ENCODE results near the gene C1QC.

C1QC gene

DNA sequence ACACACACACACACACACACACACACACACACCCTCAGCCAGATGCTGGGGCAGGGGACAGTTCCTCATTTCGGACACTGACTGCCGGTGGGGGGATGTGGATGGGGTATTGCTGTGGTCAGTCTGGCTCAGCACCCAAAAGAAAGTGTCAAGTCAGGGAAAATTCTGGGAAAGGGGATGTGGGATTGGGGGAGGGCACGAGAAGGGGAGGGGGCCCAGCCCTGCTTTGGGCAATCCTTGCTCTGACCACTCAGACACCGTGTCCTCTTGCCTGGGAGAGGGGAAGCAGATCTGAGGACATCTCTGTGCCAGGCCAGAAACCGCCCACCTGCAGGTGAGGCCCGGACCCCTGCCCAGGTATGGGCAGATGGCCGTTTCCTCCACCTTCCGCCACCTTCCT lies at the start of gene C1QC:
Gene C1QC, plus strand, starts transcription at position 253 of the 400 bp plus-strand sequence. CDS start 391 bp downstream, outside the sequence.
- DNase-seq (ENCODE audit: low spot score): no peak

DNA sequence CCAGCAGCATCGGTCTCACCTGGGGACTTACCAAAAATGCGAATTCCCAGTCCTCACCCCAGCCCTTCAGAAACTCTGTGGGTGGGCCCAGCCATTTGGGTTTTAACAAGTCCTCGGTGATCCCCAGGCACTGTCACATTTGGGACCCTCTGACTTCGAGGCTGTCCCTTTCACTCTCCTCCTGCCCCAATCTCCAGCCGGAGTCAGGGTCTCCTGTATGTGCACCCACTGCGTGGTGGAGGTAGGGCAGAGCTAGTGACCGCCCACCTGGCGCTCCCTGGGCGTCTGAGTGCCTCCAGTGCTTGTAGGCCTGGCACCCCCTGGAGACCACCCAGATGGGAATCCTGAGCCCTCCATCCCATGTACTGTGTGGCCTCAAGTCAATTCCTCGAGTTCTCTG lies 49.0 kb upstream of the C1QC start:
- DNase-seq (ENCODE audit: low spot score): no peak

DNA sequence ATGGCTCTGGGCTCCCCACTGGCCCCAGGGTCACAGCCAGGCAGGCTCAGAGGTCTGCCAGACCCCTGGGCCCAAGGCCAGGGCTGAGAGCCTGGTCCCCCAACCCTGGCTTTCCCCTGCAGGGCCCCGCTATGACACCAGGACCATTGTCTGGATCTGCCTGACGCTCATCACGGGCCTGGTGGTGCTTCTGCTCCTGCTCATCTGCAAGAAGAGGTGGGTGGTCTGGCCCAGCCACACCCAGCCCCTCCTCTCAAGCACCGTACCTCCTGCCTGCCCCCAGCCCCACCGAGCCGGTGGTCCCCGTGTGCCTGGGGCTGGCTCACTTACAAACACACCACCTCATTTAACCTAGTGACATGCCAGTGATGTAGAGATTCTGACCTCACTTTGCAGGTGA lies 48.3 kb upstream of the C1QC start:
- DNase-seq (ENCODE audit: low spot score): no peak

DNA sequence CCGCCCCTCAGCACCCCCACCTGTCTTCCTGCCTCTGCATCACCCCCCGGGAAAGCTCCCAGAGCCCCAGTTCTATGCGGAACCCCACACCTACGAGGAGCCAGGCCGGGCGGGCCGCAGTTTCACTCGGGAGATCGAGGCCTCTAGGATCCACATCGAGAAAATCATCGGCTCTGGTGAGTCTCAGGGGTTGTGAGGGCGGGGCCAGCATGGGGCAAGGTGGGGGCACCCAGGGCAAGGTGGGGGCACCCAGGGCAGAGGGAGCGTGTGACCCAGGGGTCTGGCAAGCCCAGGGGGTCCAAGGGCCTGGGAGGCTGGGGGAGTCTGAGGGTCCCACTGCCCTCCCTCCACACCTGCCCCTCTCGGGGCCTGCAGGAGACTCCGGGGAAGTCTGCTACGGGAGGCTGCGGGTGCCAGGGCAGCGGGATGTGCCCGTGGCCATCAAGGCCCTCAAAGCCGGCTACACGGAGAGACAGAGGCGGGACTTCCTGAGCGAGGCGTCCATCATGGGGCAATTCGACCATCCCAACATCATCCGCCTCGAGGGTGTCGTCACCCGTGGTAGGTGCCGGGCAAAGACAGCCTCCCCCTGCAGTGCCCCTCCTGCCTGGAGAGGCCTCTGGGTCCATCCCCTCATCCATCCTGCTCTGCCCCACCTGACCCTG lies 46.0 kb upstream of the C1QC start:
- DNase-seq (ENCODE audit: low spot score): no peak

DNA sequence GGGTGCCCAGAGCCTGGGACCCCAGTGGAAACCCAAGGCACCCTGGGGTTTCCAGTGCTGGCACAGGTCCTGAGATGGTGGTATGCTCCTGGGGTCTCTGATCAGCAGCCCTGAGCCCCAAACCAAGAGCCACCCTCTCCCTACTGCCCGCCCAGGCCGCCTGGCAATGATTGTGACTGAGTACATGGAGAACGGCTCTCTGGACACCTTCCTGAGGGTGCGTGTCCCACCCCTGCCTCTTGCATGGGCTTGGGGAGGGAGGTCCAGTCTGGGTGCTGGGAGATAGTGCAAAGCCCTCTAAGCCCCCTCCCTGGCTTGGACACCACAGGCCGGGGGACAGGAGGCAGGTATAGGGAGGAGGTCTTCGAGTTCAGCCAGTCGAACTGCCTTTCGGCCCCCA lies 45.4 kb upstream of the C1QC start:
- no peak for DNase-seq (ENCODE audit: low spot score)

DNA sequence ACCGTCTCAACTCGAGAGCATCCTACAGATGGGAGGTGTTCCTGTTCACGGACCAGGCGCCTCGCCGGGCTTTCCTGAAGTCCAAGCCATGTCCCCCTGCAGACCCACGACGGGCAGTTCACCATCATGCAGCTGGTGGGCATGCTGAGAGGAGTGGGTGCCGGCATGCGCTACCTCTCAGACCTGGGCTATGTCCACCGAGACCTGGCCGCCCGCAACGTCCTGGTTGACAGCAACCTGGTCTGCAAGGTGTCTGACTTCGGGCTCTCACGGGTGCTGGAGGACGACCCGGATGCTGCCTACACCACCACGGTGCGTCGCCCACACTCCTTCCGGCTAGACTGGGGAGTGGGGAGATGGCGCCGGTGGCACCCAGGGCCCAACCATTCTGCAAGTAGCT lies 44.7 kb upstream of the C1QC start:
- no peak for DNase-seq (ENCODE audit: low spot score)

DNA sequence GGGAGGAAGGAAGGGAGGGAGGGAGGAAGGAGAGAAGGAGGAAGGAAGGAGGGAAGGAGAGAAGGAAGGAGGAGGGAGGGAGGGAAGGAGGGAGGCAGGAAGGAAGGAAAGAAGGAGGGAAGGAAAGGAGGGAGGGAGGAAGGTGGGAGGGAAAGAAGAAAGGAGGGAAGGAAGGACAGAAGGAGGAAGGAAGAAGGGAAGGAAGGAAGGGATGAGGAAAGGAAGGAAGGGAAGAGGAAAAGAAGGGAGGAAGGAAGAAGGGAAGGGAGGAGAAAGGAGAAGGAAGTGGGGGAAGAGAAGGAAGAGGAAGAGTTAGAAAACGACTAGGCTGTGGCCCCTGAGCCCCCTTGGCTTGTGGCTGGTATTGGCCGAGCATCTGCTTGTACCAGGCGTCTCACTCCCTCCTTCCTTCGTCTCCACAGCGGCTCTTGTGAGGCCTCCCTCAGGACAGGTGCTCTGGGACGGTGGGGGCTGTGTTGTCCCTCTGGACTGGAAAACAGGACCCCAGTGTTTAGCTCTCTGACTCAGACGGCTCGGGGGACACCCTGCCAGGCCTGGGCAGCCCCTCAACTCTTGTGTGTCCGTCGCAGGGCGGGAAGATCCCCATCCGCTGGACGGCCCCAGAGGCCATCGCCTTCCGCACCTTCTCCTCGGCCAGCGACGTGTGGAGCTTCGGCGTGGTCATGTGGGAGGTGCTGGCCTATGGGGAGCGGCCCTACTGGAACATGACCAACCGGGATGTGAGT lies 43.2 kb upstream of the C1QC start:
- no peak for DNase-seq (ENCODE audit: low spot score)

DNA sequence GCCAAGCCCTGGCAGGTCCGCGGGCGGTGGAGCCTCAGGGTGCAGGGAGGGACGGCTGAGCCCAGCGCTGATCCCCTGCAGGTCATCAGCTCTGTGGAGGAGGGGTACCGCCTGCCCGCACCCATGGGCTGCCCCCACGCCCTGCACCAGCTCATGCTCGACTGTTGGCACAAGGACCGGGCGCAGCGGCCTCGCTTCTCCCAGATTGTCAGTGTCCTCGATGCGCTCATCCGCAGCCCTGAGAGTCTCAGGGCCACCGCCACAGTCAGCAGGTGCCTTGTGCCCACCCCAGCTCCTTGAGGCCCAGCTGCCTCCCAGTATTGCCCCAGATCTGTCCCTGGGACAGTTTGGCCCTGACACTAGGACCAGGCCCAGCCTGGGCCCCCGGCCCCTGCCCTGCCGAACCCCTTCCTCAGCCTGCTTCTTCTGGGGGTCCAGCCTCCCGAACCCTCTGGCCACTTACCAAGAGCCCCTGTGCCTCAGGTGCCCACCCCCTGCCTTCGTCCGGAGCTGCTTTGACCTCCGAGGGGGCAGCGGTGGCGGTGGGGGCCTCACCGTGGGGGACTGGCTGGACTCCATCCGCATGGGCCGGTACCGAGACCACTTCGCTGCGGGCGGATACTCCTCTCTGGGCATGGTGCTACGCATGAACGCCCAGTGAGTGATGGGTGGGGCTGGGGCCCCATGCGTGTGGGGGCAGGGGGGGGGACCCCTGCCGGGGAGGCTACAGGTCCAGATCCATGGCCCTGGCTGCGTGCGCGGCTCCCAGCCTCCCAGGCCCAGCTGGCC lies 42.4 kb upstream of the C1QC start:
- DNase-seq (ENCODE audit: low spot score): no peak

DNA sequence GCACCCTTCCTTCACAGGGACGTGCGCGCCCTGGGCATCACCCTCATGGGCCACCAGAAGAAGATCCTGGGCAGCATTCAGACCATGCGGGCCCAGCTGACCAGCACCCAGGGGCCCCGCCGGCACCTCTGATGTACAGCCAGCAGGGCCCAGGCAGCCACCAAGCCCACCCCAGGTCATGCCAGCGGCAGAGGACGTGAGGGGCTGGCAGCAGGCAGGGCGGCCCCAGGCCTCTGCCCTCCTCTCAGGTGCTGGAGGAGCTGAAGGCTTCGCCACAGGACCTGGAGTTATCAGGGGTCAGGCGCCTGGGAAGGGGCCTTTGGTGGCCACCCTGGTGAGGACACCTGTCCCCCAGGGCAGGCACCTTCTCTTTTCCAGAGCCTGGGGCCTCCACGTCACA lies 41.8 kb upstream of the C1QC start:
- DNase-seq (ENCODE audit: low spot score): no peak

DNA sequence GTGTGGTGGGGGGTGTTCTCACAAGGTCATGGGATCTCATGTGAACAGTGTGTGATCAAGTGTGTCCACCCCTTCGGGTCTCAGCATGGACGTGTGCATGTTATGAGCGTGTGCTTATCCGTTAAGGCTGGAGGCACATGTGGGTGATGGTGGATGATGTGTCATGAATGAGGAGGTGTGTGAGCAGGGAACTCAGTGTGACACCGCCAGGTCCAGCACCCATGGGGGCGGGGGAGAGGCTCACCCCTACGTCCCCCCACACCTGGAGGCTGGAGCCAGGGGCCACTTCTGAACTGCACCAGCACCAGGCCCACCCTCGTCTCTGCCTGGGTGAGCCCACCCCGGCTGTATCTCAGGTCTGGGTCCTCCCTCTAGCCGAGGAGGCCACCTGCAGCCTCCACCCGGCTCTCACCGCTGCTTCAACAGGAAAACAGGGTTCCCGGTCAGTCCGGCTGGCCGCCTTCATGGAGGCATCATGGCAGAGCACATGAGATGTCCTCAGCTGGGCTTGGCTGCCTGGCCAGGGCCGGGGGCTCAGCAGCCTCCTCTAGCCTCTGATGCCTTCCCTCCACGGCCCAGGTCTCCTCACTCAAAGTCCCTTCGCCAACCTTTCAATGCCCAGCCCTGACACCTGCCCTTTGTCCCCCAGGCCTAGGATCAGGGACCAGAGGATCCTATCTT lies 41.2 kb upstream of the C1QC start:
- DNase-seq (ENCODE audit: low spot score): no peak

DNA sequence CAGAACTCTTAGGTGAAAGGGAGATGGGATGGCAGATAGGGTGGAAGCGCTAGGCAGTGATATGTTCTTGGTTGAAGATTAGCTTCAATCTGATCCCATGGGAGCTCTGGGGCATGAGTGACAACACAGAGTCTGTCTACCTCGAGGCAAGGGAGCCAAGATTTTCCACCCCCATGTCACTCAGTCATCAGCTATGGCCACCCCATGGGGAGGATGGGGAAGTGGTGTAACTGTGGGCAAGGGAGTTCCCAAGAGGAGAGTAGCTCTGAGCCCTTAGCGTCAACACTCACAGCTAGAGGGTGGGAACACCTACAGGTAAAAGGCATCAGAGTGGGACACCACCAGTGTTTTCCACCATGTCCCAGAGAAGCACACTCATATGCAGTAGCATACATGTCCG lies 37.3 kb upstream of the C1QC start:
- no peak for DNase-seq (ENCODE audit: low spot score)

DNA sequence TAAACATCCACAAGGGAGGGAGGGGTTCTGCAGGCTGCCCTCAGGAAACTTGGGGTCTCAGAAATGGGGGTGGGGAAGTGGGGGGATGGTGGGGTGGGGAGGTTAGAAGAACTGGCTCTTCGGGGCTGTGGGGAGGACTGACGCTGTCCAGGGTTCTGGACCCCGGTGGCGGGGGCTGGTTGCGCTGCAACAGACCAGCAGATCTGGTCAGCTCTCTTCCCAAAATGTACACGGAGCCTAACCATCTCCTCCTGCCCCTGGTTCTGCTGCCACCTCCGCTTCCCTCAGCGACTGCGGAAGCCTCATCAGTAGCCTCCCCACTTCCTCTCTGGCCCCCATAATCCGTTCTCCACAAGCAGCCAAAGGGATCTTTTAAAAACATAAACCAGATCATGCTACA lies 36.3 kb upstream of the C1QC start:
- DNase-seq (ENCODE audit: low spot score): no peak

DNA sequence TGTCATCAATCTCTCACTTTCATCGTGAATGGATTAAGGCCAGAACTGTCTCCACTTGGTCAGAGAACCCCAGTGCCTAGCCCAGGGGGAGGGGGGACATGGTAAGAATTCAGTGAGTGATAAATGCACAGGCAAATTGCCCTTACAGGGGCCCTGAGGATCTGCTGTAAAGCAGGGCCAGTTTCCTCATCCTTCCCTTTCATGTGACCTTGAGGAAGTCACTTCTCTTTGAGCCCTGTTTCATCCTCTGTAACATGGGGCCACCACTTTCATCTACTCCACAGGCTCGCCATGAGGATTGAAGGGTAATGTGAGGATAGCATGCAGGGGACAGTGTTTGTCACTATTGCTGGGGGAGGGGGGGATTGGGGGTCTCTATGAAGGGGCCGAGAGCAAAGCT lies 35.1 kb upstream of the C1QC start:
- no peak for DNase-seq (ENCODE audit: low spot score)

DNA sequence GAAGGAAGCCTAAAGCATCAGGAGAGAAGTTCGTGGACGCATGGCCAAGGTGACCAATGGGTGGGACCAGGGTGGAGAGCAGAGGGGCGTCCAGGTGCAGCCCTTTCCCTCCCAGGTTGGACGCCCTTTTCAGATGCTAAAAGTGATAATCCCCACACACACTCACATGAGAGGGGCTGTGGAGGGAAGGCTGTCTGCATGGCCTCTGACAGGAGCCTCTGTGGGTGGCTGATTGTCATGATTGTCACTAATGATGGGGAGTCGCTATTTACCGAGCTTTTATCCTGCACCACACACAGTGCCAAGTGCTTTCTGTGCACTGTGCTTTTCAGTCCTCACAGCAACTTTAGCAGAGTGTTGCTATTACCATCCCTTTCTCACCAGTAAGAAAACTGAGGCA lies 34.1 kb upstream of the C1QC start:
- DNase-seq (ENCODE audit: low spot score): no peak

DNA sequence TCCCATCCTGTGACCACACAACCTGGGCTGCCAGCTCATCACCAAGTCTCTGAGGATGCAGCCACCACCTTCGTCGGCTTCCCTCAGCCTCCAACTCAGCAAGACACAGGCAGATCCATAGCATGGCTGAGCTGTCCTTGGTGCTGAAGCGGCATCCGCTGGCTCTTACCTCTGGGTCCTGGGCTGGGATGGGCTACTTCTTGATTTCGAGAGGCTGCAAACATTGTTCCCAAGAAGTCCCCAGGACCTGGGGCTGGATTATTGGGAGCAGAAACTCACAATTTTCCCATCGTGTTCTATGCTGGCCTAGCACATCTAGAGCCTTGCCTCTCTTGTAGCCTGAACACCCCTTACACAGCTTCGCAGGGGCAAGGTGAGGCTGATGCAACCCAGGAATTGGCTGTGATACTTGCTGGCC lies 31.9 kb upstream of the C1QC start:
- DNase-seq (ENCODE audit: low spot score): peak; percentile 76

DNA sequence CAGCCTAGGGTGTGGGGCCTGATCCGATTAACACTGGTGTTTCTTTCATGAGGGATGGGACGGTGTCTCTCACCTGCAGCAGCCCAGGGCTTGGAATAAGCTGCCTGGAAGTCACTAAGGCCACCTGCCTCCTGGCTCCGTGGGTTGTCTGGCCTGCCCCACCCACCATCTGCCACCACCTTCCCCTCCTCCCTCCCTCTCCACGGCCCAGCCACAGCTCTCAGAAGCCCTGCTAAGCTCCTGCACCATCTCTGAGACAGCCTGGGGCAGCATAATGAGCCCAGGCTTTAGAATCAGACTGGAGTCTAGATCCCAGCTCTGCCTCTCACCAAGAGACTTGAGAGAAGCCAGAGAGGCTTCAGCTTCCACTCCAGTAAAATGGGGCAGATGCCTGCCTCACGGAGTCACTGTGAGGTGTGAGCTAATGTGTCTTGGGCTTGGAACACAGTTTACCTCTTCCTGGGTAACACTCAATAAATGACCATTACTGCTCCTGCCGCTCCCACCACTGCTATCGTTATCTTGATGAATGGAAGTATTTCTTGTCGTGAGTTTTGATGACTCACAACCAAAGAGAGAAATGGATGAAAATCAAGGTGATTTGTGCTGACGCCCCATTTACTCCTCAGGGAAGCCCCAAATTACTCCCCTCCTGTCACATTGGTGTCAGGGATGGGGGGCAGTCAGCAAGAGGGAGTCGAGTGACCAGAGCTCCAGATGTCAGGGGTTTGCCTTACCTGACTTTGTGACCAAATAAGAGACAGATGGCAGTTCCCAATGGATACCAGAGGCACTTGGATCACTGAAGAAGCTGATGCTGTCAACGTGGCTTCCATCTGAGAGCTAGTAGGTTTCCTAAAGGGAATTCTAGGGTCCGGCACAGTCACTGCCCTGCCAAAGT lies 30.5 kb upstream of the C1QC start:
- DNase-seq (ENCODE audit: low spot score): no peak

DNA sequence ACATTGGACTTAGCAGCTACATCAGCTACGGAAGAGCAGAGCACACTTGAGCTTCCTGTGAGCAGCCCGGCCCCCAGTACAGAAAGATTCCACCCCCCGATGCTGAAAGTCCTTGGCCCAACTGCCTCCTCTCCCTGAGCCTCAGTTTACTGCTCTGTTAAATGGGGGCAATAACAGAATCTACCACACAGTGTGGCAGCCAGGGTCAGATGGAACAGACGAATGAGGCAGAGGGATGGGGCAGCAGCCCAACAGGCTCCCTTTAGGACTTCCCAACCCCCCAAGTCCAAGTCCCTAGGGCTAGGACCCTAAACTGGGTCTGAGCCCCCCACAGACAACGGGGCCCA lies 29.9 kb upstream of the C1QC start:
- DNase-seq (ENCODE audit: low spot score): no peak

DNA sequence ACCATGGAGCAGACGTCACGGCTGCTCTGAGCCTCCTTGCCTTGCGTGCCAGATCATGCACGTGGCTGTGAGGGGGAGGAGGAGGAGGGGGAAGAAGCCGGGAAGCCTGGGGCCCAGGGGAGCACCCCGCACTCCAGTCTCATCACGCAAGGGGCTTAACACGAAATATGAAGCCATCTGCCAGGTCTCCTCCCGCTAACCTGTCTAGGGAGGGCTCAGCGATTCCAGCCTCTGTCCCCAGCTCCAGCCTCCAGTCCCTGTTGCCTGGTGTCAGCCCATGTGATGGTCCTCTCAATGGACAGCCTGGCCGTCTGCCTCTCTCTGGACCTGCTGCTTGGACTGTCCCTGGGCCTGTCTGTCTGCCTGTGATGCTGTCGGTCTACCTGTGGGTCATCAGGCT lies 29.5 kb upstream of the C1QC start:
- DNase-seq (ENCODE audit: low spot score): no peak

DNA sequence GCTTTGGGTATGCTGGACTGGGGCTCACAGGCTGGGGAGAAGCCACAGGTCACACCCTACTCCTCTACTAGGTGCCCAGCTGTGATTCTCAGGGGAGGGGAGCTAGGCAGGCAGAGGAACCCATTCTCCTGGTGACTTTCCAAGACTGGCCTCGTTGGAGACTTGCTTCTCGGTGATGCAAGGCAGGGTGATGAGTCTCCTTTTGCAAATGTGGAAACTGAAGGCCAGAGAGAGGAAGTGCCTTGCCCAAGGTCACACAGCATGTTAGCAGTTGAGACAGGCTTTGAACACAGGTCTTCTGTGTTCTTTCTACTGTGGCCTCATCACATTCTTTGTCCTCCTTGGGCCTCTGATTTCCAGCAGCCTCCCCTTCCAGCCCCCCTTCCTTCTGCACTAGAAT lies 27.5 kb upstream of the C1QC start:
- no peak for DNase-seq (ENCODE audit: low spot score)

DNA sequence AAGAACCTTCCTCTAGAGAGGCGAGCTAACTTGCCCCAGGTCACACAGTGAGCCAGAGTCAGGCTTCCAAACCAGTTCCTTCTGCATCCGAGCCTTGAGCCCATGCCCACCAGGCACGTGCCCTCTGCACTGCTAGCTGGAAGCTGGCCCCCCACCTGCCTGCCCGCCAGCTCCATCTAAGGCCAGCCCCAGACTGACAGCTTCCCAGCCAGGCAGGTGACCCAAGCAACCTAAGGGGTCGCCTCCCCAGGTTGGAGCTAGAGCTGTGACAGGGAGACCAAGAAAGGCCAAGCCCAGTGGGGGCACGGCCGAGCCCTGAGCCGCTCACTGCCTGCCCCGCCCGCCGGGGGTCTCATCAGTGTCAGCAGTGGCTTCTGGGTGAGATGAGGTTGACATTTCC lies 26.9 kb upstream of the C1QC start:
- no peak for DNase-seq (ENCODE audit: low spot score)

DNA sequence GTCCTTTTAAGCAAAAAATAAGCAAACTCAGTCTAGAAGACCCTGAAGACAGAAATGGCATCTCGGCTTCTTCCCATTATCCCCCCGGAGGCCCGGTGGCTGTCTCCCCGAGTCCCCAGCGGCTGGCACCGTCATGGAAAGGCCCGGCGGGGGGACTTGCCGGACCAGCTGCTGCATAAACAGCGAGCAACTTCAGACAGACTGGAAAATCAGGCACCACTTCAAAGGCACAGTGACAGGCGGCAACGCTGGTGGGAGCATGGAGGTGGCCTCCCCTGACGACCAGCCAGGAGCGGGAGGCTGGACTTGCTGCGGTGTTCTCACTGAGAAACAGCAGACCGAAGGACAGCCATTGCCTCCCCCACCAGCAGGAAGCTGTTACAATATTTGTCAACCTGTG lies 25.4 kb upstream of the C1QC start:
- no peak for DNase-seq (ENCODE audit: low spot score)

DNA sequence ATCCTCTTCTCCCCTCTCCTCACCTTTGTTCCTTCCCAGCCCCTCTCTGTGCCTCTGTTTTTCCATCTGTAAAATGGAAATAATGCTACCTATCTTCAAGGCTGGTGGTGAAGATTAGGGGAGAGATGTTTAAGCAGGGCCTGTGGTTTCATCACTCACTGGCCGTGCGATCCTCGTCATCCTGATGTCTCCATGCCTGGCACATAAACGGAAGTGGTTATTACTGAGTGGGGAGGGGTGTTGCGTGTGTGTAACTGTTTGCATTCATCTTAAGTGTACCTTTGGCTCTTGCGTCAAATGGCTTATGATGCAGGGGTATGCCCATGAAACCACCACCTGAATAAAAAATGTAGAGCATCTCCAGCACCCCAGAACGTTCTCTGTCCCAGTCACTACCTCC lies 24.2 kb upstream of the C1QC start:
- no peak for DNase-seq (ENCODE audit: low spot score)

All from RKO (cell line).